T1000 (cell line): ENCODE data around the gene CREB5.

Experiments
- DNase-seq: peaks from one replicate; lab custom pipeline; 2025; ENCODE audit warnings: mixed read lengths; lab: John Stamatoyannopoulos, UW

CREB5 gene

DNA sequence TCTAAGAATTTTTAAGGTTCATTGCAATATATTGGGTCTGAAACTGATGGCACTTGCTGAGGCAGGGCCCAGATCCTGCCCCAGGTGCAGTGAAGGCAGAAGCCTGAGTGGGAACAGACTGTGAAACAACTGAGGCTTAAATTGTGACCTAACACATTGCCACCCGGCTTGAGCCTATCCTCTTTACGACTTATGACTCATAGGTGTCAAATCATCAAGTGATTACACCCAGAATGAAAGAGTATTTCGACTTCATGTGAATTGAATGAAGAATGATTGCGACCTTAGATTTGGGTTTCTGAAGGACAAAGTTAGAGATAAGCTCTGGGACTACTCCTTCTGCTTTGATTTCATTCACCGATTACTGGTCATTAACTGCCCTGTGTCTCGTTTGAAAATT lies 200.9 kb downstream of the CREB5 start:
- no peak for DNase-seq

DNA sequence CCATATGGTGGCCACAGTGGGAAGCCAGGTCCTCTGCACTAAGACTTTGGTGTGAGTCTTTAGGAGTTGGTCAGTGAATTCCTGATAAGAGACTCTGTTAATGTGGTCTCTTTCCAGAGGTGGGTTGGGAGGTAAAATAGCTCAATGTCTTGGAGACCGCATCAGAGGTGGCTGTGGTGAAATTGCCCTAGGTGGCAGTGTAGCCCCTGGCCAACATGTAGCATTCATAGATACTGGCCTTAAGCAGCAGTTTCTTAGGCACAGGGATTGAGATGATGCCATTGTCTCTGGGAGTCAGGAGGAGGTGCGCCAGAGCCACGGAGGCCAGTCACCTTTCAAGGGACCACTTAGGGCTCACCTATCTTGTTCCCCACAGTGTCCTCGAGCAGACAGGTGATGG lies 202.8 kb downstream of the CREB5 start:
- no peak for DNase-seq

DNA sequence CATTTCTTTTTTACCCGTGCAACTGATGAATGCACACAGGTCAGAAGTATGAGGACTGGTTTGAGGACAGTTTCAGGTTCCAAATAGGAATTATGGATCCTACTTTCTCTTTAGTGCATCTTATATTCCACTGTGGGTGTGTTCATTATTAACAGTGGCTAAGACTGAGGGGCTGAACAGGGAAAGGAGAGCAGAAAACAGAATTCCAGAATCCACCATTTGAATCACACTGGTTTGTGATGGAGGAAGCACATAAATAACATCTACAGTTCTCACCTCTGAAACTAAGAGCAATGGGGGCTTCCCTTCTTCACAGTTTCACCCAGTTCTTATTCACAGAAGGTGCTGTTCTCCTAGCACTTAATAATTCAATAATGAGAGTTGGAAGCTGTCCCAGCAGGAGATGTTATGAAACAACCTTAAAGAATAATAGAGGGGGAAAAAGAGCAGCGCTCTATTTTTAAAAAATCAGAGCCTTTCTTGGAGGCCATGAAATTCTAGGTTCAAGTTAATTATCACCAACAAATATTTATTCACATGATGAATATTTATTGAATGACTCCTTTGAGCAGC lies 205.1 kb downstream of the CREB5 start:
- DNase-seq = no peak

DNA sequence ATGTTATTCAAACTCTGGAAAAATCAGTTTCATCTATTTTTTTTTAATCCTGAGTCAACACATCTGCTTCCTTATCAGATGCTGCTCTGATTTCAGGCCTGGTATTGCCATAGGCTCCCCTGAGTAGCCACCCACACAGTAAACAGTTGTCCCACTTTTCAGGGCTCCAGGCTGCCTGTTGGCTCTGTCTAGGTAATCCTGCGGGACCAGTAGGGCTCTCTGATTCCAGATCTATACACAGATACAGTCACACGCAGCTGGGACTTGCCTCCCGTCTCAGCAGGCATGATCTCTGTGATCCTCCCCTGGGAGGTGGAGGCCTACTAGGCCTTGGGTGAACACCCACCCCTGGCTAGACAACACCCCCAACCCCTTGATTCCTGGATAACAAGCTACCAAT lies 206.1 kb downstream of the CREB5 start:
- no peak for DNase-seq

DNA sequence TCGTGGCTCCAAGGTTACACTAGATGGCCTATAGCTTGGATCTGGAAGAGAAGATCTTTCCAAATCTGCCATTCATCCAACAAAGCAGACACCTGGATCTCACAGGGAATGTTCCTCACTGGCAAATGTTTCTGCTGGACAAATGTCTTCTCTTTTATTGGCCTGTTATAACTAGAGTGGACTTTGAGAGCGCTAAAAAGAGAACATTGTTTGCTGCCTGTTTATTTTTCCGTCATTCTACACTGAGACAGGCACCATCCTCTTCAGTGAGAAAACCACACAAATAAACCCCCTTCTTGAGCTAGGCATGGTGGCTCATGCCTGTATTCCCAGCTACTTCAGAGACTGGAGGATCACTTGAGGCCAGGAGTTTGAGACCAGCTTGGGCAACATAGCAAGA lies 206.9 kb downstream of the CREB5 start:
- no peak for DNase-seq

DNA sequence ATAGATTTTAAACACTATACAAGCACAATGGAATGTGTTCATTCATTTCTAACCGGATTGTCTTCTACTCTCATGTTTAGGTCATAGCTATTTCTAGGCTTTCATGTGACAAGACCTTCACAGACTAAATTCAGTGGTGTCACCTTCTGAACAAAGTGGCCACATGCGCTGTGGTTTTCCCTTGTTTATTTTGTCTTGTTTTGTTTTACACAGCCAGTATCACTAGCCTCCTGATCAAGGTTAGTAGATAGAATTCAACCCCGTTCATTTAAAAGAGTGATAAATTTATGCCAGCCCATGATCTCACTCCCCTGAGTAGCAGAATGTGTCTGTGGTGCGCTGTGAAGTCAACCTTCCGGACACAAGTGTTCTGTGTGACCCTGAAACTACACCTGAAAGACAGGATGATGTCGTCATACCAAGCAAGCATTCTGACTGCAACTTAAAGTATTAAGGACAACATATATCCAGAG lies 209.1 kb downstream of the CREB5 start:
- no peak for DNase-seq

DNA sequence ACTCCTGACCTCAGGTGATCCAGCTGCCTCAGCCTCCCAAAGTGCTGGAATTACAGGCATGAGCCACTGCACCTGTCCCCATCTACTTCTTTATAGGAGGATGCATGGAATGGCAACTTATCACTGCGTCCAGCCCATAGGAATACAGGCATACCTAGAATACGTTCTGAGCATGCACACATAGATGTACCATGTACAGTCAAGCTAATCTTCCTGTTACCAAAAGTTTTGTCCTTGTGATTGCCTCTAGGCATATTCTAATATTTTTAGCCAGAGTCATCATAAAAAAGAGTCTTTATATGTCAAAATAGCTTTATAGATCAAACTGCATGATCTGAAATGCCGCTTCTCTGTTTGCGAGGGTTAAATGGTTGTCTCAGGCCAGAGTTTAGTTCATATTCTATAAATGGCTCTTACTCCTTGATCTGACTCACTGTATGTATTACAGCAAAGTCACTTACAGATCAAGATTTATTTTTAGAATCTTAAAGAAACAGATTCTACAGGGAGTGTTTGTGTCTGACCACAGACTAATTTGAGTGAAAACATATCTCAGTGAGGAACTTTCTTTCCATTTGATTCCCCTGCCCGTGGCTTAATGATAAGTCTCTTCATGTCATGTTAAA lies 210.9 kb downstream of the CREB5 start:
- no peak for DNase-seq

DNA sequence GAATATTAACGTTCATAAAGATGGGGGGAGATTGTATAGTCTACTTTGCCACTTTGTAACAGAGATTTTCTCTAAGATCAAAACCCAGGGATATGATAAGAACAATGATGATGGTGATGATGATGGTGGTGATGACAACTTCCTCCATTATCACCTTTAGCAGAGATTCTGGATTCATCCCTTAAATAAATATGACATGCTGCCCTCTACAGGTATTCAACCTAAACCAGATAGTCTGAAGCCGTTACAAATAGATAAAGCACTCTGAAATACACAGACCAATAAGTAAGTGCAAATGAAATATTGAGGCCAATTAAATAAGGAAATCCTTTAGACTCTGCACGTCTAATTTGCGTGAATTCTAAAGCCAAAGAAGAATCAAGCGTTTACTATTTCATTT lies 211.5 kb downstream of the CREB5 start:
- no peak for DNase-seq

DNA sequence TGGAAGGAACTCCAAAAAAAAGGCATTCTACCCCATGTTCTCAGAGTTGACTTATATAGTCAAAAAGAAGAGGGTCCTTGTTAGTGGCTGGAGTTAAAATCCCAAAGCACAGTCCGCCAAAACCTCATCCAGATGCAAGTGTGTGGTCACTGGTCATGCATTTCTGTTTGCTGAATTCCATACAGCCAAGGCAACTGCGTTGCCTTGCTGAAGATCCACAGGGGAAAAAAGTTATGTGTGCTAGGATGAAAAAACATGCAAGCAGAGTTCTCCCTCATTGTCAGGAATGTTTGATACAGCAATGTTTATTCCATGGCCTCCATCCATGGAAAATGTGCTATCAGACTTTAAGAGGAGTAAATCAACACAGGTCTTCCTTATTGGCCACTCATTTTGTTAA lies 213.1 kb downstream of the CREB5 start:
- DNase-seq = no peak

DNA sequence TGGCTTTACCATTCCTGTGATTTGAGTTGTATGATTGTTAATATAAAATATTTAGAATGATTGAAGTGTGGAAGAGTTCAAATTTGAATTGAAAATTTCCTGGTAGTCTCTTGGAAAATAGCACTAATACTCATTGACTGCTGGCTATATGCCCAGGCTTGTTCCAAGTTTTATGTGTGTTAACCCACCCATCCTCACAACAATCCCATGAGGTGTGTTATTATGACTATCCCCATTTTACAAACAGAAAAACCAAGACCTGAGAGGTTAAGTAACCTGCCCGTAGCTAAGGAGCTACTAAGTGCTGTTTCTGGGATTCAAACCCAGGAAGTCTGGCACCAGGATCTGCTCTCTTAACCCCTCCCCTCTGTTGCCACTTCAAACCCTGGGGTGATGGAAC lies 213.9 kb downstream of the CREB5 start:
- DNase-seq = no peak

DNA sequence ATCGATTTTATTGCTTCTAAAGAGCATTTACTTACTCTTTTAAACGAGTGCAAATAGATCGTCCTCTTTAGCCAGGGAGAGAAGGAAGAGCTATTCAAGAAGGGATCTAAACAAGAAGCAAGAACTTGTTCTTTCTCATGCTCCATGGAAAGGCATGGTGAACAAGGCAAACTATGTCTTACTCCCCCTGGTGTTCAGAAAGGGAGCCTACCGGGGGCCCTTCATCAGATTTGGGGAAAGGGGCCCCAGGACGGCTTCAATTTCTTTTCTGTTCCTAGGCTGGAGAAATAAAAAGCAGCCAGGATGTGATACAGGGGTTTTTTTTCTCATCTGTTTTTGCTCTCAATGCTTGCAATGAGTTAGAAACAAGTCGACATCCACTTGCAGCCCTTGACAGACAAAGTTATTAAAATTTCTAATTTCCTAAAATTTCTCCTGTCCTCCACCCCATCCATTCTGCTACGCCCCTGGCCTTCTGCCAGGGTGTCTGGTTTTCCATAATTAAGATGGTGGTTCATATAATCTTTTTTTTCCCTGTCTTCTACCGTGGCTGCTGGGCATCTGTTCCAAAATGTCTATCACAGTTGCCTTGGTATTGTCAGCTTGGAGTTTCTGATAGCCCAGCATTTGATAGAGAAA lies 214.4 kb downstream of the CREB5 start:
- no peak for DNase-seq

DNA sequence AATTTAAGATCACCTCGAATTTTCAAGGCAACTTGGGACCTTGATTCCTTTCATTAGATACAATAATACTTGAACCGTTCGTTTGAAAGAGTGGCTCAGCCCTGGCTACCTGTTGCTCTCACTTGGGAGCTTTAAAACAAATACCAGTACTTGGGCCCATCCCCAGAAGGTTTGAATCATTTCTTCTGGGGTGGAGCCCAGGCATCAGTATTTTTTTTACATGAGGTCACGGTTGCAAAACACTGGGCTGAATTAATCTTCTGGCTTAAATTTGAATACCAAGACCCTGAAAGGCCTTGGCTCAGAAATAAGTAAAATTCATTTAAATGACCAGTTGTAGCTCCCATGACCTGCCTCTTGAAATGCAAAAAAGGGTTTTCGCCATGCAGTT lies 214.9 kb downstream of the CREB5 start:
- DNase-seq = no peak

DNA sequence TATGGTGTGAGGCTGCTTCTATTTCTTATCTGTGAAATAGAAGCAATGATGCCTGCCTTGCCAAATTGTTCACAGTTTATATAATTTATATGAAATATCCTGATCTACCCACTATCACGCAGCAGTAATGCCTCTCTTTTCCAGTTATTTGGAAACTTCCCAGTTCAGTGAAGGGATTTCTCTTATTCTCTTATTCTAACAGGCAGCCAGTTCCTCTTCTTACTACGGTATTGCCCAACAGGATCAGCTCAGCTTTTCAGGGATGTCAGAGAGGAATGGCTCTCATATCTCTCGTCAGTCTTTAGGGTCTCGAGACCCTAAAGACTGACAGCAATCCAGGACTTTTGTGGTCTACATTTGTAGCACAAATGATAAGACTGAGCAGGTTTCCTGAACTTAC lies 215.6 kb downstream of the CREB5 start:
- DNase-seq = no peak

DNA sequence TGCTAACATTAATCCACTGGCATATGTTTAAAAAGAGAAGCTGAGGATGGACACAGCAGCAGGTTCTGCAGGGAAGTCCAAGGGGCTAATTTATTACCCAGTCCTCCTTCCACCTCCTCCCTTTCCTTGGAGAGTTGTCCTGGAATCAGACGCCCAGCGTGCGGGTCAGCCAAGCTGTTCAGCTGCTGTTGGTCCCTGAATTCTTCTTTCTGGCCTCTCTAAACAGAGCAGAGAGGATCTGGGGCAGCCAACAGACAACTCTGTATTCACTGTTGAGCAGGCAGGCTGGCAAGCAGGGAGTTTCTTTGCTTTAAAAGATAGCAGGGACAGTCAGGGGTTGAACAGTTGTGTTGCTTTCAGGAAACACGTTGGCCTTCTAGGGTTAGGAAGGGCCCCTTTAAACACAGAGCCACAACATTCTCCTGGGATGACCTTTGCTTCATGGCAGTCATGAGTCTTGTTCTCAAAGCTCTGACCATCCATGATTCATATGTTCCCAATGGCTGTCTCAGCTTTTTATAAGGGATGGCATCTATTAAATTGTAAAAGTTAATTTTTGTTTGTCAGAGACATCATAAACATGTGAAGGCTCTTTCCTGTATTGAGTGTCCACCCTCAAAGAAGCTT lies 217.0 kb downstream of the CREB5 start:
- no peak for DNase-seq

DNA sequence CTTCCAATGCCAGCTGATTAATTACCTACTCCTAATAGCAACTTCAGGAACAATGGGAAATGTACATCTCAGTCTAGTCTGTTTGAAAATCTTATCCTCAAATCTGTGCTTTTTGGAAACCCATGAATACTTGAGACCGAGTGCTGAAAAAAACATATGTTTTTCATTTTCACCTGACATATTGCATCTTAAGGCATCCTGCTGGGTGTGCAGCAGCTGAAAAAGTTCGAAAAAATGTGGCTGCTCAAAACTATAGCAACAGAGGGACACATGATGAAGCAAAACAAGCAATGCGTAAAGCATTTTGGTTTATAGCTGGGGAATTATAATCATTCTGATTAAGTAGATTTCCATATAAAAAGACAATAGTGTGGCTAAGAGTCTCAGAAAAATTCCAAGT lies 218.0 kb downstream of the CREB5 start:
- no peak for DNase-seq

DNA sequence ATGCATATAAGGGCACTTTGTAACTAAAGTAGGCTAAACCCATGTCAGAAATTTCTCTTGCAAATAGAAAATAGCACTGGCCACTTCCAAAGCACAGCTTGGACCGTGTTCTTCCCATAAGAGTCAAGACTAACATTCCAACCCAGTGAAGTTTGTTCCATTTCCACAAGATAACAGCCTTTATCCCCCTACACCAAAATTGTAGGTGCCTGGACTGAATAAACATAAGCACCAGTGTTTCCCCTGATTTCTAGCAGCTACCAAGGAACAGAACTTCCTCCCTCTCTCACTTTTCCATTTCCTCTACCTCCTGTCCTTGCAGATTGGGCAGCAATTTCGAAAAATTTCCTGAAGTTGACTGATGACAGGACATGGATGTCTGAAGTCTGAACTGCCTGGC lies 219.7 kb downstream of the CREB5 start:
- no peak for DNase-seq

DNA sequence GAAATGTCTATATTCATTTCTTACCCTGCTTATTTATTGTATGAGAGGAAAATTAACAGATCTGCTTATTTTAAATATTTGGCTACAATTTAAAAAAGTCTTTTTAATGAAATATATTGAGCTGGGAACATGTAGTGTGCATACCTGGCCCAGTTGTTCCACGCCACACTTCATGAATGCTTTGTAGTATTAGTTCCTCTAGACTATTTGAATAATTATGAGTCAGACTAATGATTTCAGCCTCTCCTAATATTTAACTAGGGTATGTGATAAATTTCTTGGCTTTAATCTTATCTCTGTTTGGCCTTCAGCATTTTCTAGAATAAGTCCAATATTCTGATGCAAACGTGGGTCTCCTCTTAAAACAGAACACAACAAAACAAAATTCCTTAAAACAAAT lies 226.6 kb downstream of the CREB5 start:
- DNase-seq = no peak

DNA sequence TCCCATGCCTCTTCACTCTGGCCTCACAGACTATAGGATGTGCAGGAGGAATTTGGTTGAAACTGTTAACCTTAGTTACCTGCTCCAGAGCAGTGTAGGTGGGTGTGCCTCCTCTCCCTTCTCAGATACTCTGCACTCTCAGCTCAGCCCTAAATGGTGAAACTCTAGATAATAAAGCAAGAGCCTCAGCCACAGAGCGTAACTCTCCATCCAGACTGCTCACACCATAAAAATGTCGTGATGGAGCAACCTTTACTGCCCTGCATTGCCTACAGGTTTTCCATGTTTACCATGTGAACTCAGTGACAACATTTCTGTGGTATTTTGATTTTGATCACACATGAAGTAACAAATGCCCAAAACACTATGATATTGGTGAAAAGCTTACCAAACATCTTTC lies 227.7 kb downstream of the CREB5 start:
- no peak for DNase-seq

DNA sequence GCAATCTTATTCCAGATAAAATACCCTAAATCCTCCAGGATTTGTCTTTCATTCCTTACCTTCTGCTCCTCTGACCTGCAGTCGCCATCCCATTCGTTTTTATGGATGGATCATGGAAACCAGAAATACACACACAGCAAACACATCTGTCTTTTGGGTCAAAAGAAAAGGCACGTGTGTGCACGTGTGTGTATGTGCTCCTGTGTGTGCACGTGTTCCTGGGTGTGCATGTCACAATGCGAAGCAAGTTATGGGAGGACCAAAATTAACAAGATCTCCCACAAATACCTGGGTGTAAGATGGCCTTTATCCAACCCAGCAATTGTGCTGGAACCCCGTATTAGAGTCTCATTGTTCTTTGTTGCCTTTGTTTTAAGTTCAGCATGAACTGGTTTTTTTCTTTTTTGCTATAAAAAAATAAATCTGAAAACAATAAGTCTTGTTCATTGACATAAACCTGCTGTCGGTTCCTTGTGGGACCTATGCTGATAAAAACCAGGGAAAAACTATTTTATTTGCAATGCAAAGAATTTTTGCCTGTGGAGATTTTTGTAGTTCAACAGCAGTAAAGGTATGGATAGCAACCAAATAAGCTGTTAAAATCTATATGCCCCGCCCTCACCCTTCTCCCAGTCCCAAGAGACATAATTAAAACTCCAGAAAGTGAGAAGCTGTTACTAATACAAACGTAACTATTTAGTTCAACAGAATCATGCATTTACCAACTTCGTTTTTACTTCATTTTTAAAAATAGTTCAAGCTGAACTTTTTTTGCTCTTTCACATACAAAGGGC lies 229.6 kb downstream of the CREB5 start:
- DNase-seq = no peak

DNA sequence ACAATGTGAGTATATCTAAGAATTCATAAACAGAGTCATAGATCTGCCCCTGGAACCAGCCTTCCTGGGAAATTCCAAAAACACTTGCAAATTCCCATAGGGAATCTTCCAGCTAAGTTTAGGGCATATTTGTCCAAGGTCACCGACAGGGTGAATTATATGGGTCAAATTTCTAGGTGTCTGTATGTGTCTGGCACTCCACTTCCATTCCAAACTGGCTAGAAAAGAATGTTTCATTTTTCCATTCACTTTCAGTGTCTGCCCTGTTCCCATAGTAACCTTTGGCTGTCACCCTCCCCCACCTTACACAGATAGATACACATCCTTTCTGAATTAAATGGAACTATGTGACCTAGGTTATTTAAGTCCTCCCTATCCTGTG lies 230.9 kb downstream of the CREB5 start:
- DNase-seq = no peak

DNA sequence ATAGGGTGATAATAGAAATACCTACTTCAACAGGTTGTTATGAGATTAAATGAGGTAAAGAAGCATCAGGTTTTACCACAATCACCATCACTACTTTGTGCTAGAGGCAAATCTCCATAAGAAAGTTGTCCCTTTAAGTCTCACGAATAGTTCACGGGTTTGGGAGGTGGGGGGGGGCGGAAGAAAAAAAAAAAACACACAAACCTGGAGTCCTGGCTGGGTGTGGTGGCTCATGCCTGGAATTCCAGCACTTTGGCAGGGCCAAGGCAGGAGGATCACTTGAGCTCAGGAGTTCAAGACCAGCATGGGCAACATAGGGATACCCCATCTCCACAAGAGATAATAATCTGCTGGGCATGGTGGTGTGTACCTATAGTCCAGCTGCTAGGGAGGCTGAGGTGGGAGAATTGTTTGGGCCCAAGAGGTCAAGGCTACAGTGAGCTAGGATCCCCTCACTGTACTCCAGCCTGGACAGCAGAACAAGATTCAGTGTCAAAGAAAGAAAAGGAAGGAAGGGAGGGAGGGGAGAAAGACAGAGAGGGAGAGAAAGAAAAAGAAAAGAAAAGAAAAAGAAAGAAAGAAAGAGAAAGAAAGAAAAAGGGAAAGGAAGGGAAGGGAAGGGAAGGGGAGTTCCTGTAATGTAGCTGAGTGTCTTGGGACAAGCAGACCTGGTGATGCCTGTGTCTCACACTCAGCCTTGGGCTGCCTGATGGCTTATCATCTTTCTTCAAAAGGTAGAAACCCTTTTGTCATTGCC lies 231.4 kb downstream of the CREB5 start:
- no peak for DNase-seq

DNA sequence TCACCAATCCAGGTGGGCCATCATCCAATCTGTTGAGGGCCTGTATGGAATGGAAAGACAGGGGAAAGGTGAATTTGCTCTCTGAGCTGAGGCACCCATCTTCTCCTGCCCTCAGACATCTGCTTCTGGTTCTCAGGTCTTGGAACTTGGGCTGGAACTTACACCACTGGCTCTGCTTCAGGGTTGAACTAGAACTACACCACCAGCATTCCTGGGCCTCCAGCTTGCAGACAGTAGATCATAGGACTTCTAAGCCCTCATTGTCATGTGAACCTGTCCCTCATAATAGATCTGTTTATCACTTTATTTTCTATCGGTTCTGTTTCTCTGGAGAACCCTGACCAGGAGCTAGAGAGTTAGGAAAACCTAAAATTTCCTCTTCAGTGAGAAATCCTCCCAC lies 233.5 kb downstream of the CREB5 start:
- DNase-seq = no peak
